ENCODE data around the gene VGLL4.

Gene VGLL4

GRCh38 chr3:11553436-11554235 lies 90.1 kb downstream of the VGLL4 start:
- in situ Hi-C loops (cut with MboI; ENCODE audit: low sequenced_read_pairs): no loop called here

GRCh38 chr3:11552289-11553264 lies 91.1 kb downstream of the VGLL4 start:
- in situ Hi-C loops (cut with MboI; ENCODE audit: low sequenced_read_pairs): no loop called here

- in situ Hi-C loops (cut with MboI; ENCODE audit: low sequenced_read_pairs): no loop called here
These were observed 92.7 kb downstream of the VGLL4 start for GRCh38 chr3:11551036-11551435.

- in situ Hi-C loops (cut with MboI; ENCODE audit: low sequenced_read_pairs): no loop called here
These were observed 94.1 kb downstream of the VGLL4 start for GRCh38 chr3:11549580-11550140.

- in situ Hi-C loops (cut with MboI; ENCODE audit: low sequenced_read_pairs): no loop called here
These were observed 95.0 kb downstream of the VGLL4 start for GRCh38 chr3:11548721-11549131.

- in situ Hi-C loops (cut with MboI; ENCODE audit: low sequenced_read_pairs): no loop called here
These were observed 96.2 kb downstream of the VGLL4 start for GRCh38 chr3:11547498-11547897.

- in situ Hi-C loops (cut with MboI; ENCODE audit: low sequenced_read_pairs): no loop called here
These were observed 96.9 kb downstream of the VGLL4 start for GRCh38 chr3:11546657-11547302.

GRCh38 chr3:11545186-11545851 lies 98.4 kb downstream of the VGLL4 start:
- in situ Hi-C loops (cut with MboI; ENCODE audit: low sequenced_read_pairs): no loop called here

- in situ Hi-C loops (cut with MboI; ENCODE audit: low sequenced_read_pairs): no loop called here
These were observed 99.1 kb downstream of the VGLL4 start for GRCh38 chr3:11544412-11545181.

- in situ Hi-C loops (cut with MboI; ENCODE audit: low sequenced_read_pairs): no loop called here
These were observed 99.7 kb downstream of the VGLL4 start for GRCh38 chr3:11543948-11544387.

- in situ Hi-C loops (cut with MboI; ENCODE audit: low sequenced_read_pairs): no loop called here
These were observed 100.4 kb downstream of the VGLL4 start for GRCh38 chr3:11543141-11543947.

- in situ Hi-C loops (cut with MboI; ENCODE audit: low sequenced_read_pairs): no loop called here
These were observed 101.2 kb downstream of the VGLL4 start for GRCh38 chr3:11542551-11542950.

- in situ Hi-C loops (cut with MboI; ENCODE audit: low sequenced_read_pairs): no loop called here
These were observed 102.1 kb downstream of the VGLL4 start for GRCh38 chr3:11541321-11542303.

- in situ Hi-C loops (cut with MboI; ENCODE audit: low sequenced_read_pairs): no loop called here
These were observed 104.0 kb downstream of the VGLL4 start for GRCh38 chr3:11539677-11540076.

GRCh38 chr3:11539218-11539617 lies 104.5 kb downstream of the VGLL4 start:
- in situ Hi-C loops (cut with MboI; ENCODE audit: low sequenced_read_pairs): no loop called here

- in situ Hi-C loops (cut with MboI; ENCODE audit: low sequenced_read_pairs): no loop called here
These were observed 105.1 kb downstream of the VGLL4 start for GRCh38 chr3:11538581-11538980.

- in situ Hi-C loops (cut with MboI; ENCODE audit: low sequenced_read_pairs): no loop called here
These were observed 106.6 kb downstream of the VGLL4 start for GRCh38 chr3:11536936-11537612.

All from hTERT RPE-1 (cell line).